Endodermal cell (in vitro differentiated cells): ENCODE measurements around the gene CD86. TPM values are rescaled to one million over a fixed set of nuclear protein-coding genes. Genes with fewer than 3 reads are reported as not detected.
"Not testable (repeated sequence)": the region's sequence is repeated elsewhere in the genome, so short reads cannot be mapped to it uniquely, and the experiment has no call there.

ENCODE experiments used
- DNase-seq: peaks from one replicate; pipeline ENCODE4 v3.0.0-alpha.2; 2017
- H3K27ac ChIP-seq: 2 replicates; pipeline ENCODE4 v1.5.1; 2013; ENCODE audit warnings: mild to moderate bottlenecking, low read depth, low read length, moderate library complexity
- H3K27me3 ChIP-seq: 2 replicates; pipeline ENCODE4 v1.6.1; 2013; ENCODE audit warnings: mild to moderate bottlenecking, low read length, moderate library complexity; ENCODE audit not compliant: insufficient read depth, control insufficient read depth, poor library complexity, severe bottlenecking
- H3K36me3 ChIP-seq: 2 replicates; pipeline ENCODE4 v1.7.0; 2013; ENCODE audit warnings: mild to moderate bottlenecking, low read length, moderate library complexity; ENCODE audit not compliant: control insufficient read depth, insufficient read depth
- H3K4me1 ChIP-seq: one replicate; pipeline ENCODE4 v1.7.0; 2013; ENCODE audit warnings: low read length; ENCODE audit not compliant: control insufficient read depth, insufficient read depth
- H3K4me3 ChIP-seq: 2 replicates; pipeline ENCODE4 v1.5.1; 2013; ENCODE audit warnings: mild to moderate bottlenecking, low read length, moderate library complexity
- H3K9ac ChIP-seq: 2 replicates; pipeline ENCODE4 v1.6.1; 2013; ENCODE audit warnings: mild to moderate bottlenecking, low read length, moderate library complexity; ENCODE audit not compliant: poor library complexity, severe bottlenecking; ENCODE audit errors: extremely low read depth
- H3K9me3 ChIP-seq: 2 replicates; pipeline ENCODE4 v1.6.1; 2013; ENCODE audit warnings: mild to moderate bottlenecking, low read length, moderate library complexity; ENCODE audit not compliant: control insufficient read depth
- H3K27ac Mint-ChIP-seq: 2 replicates; pipeline ENCODE4 v1.8.0; 2020; ENCODE audit warnings: mixed read lengths
- H3K27me3 Mint-ChIP-seq: 2 replicates; pipeline ENCODE4 v1.8.0; 2021; ENCODE audit warnings: mild to moderate bottlenecking, mixed read lengths; ENCODE audit not compliant: insufficient read depth
- H3K36me3 Mint-ChIP-seq: 2 replicates; pipeline ENCODE4 v1.8.0; 2020; ENCODE audit warnings: low read depth, mixed read lengths
- H3K4me1 Mint-ChIP-seq: 2 replicates; pipeline ENCODE4 v1.8.0; 2020; ENCODE audit warnings: mixed read lengths
- H3K4me3 Mint-ChIP-seq: 2 replicates; pipeline ENCODE4 v1.8.0; 2020; ENCODE audit warnings: mild to moderate bottlenecking, moderate library complexity, mixed read lengths
- H3K9me3 Mint-ChIP-seq: 2 replicates; pipeline ENCODE4 v1.8.0; 2020; ENCODE audit warnings: mild to moderate bottlenecking, mixed read lengths
- WGBS, 2 experiments: methylation state at CpG; one replicate each; pipeline versions ENCODE4 v1.1.5 to v1.1.7; 2013; ENCODE audit warnings: missing lambda C conversion rate in 2 of 2, mixed read lengths in 1 of 2; ENCODE audit not compliant: insufficient coverage in 1 of 2, insufficient read length in 1 of 2; 5-methylcytosine and 5-hydroxymethylcytosine counted together
- total RNA-seq, 2 donors: library from RNA; stranded (reverse); fragmentation: NEBNext Ultra II Directional in 1 of 2; extraction: Animal tissue kit (Norgen Biotek cat#: 25700) in 1 of 2; gene quantifications; 2 replicates in 1 of 2; 3 replicates in 1 of 2; pipeline ENCODE4 v1.2.1, GENCODE V29; 2021
- TF ChIP-seq, protein P1 (sequence below): fragments of 200-600 bp; sonication (generic); conservative IDR thresholded peaks from 2 replicates; pipeline ENCODE4 v1.5.0; 2021; ENCODE audit warnings: antibody characterized with exemption, mild to moderate bottlenecking

The CD86 gene
- total RNA-seq, 2 donors from 2014 or later = not detected

DNA sequence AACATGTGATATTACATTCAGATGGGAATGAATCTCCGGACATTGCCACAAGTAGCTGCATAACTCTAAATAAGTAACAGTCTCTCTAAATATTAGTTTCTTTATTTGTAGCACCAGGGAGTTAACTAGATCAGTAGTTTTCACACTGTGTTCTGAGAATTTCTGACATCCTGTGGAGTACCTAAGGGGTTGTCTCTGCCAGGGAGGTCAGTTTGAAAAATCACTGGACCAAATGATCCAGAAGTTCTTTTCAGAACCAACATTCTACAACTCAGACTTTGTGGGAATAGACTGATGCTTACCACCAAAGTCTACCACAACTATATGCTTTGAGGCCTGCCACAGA, 24.1 kb upstream of the CD86 start:
- Histone ChIP-seq H3K4me1 (no peaks in the 10 kb centered on the region), H3K27me3 (no peaks in the 10 kb centered on the region), H3K9ac (no peak overlapping the region), H3K9me3 (peaks cover 8% of the 10 kb centered on the region), H3K36me3 (no peaks in the 10 kb centered on the region), H3K4me3 (no peak overlapping the region), H3K27ac (no peak overlapping the region)
- Mint-ChIP-seq H3K9me3 (peaks cover 17% of the 10 kb centered on the region), H3K27ac (no peak overlapping the region), H3K4me1 (peaks cover 4% of the 10 kb centered on the region), H3K27me3 (no peaks in the 10 kb centered on the region), H3K4me3 (no peak overlapping the region), H3K36me3 (no peaks in the 10 kb centered on the region)
- TF ChIP-seq, protein P1, sequence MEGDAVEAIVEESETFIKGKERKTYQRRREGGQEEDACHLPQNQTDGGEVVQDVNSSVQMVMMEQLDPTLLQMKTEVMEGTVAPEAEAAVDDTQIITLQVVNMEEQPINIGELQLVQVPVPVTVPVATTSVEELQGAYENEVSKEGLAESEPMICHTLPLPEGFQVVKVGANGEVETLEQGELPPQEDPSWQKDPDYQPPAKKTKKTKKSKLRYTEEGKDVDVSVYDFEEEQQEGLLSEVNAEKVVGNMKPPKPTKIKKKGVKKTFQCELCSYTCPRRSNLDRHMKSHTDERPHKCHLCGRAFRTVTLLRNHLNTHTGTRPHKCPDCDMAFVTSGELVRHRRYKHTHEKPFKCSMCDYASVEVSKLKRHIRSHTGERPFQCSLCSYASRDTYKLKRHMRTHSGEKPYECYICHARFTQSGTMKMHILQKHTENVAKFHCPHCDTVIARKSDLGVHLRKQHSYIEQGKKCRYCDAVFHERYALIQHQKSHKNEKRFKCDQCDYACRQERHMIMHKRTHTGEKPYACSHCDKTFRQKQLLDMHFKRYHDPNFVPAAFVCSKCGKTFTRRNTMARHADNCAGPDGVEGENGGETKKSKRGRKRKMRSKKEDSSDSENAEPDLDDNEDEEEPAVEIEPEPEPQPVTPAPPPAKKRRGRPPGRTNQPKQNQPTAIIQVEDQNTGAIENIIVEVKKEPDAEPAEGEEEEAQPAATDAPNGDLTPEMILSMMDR = no peak
- WGBS, 2 experiments = 100% methylated on average over 1 of the region's 1 CpG; no CpG with 5 or more reads in 1 of the 2 experiments
- DNase-seq = no peak

DNA sequence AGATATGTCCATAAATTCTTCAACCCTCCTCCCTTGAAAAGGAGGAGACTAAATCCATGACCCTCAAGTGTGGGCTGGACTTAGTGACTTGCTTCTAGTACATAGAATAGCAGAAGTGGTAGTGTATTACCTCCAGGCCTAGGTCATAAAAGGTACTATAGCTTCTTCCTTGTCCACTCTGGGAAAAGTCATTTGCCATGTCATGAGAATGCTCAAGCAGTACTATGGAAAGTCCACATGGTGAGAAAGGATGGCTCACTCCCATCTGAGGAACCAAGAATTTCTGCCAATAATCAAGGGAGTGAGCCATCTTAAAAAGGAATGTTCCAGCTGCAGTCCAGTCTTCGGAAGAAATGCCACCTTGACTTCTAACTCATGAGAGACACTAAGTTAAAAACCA, 22.6 kb upstream of the CD86 start:
- Mint-ChIP-seq H3K4me3 (no peak overlapping the region), H3K27me3 (no peaks in the 10 kb centered on the region), H3K4me1 (peaks cover 4% of the 10 kb centered on the region), H3K27ac (no peak overlapping the region), H3K36me3 (peaks cover 5% of the 10 kb centered on the region), H3K9me3 (peaks cover 32% of the 10 kb centered on the region)
- TF ChIP-seq, protein P1 = no peak
- no peak for DNase-seq
- Histone ChIP-seq H3K9me3 (peaks cover 21% of the 10 kb centered on the region), H3K4me3 (no peak overlapping the region), H3K36me3 (no peaks in the 10 kb centered on the region), H3K9ac (no peak overlapping the region), H3K4me1 (no peaks in the 10 kb centered on the region), H3K27me3 (no peaks in the 10 kb centered on the region), H3K27ac (no peak overlapping the region)
- 79 to 100% methylated on average over 1 of the region's 1 CpG for WGBS, 2 experiments

DNA sequence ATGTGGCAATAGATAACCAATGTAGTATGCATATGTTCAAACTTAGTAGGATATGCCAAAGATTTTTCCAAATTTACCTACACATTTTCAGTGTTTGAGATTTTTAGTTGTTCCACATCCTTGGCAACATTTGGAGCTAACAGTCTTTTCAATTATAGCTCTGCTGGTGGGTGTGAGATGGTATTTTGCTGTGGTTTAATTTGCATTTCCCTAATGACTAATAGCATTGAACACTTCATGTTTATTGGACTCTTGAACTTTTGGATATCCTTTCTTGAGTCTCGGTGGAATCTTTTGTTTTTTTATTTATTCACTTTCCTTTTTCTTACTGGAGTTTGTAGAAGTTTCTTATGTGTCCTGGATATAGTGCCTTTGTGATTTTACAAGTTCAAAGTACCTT, 22.1 kb upstream of the CD86 start:
- TF ChIP-seq, protein P1 = no peak
- peaks cover 9% of the 10 kb centered on the region for H3K36me3 Mint-ChIP-seq
- Histone ChIP-seq H3K9me3 (peaks cover 25% of the 10 kb centered on the region), H3K4me1 (no peaks in the 10 kb centered on the region), H3K27me3 (no peaks in the 10 kb centered on the region), H3K27ac (no peak overlapping the region), H3K36me3 (no peaks in the 10 kb centered on the region), H3K9ac (no peak overlapping the region), H3K4me3 (no peak overlapping the region)
- peaks cover 36% of the 10 kb centered on the region for H3K9me3 Mint-ChIP-seq
- WGBS, 2 experiments = 86% methylated on average over 1 of the region's 1 CpG; no CpG with 5 or more reads in 1 of the 2 experiments
- H3K27me3 Mint-ChIP-seq = no peaks in the 10 kb centered on the region
- no peak overlapping the region for H3K4me3 Mint-ChIP-seq
- DNase-seq = no peak
- H3K4me1 Mint-ChIP-seq = peaks cover 4% of the 10 kb centered on the region
- H3K27ac Mint-ChIP-seq = no peak overlapping the region

DNA sequence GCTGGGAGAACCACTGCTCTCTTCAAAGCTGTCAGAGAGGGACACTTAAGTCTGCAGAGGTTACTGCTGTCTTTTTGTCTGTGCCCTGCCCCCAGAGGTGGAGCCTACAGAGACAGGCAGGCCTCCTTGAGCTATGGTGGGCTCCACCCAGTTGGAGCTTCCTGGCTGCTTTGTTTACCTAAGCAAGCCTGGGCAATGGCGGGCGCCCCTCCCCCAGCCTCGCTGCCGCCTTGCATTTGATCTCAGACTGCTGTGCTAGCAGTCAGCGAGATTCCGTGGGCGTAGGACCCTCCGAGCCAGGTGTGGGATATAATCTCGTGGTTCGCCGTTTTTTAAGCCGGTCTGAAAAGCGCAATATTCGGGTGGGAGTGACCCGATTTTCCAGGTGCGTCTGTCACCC, 7.9 kb upstream of the CD86 start:
- not testable (repeated sequence) for H3K27me3 ChIP-seq, H3K4me3 Mint-ChIP-seq, DNase-seq, H3K27me3 Mint-ChIP-seq, H3K9me3 Mint-ChIP-seq, H3K4me3 ChIP-seq, H3K27ac ChIP-seq, H3K9ac ChIP-seq, H3K4me1 Mint-ChIP-seq, H3K27ac Mint-ChIP-seq, H3K9me3 ChIP-seq, H3K36me3 Mint-ChIP-seq, H3K36me3 ChIP-seq, H3K4me1 ChIP-seq
- 58% methylated on average over 4 of the region's 16 CpGs; no CpG with 5 or more reads in 1 of the 2 experiments for WGBS, 2 experiments

DNA sequence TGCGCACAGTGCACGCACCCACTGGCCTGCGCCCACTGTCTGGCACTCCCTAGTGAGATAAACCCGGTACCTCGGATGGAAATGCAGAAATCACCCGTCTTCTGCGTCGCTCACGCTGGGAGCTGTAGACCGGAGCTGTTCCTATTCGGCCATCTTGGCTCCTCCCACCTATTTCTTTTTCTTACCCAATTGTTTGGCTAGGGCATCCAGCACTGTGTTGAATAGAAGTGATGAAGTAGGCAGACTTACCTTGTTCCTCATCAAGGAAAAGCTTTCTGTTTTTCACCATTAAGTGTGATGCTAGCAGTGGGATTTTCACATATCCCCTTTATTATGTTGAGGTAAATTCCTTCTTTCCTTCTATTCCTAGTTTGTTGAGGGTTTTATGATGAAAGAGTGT, 7.4 kb upstream of the CD86 start:
- not testable (repeated sequence) for DNase-seq, H3K9me3 Mint-ChIP-seq, H3K4me3 Mint-ChIP-seq, H3K4me1 ChIP-seq, H3K27ac ChIP-seq, H3K9ac ChIP-seq, H3K36me3 ChIP-seq, H3K27ac Mint-ChIP-seq, H3K4me1 Mint-ChIP-seq, H3K27me3 Mint-ChIP-seq, H3K27me3 ChIP-seq, H3K36me3 Mint-ChIP-seq, H3K9me3 ChIP-seq, H3K4me3 ChIP-seq
- 96% methylated on average over 11 of the region's 11 CpGs; no CpG with 5 or more reads in 1 of the 2 experiments for WGBS, 2 experiments
